ENCODE results near the gene SSX2IP. TPM values are rescaled to one million over a fixed set of nuclear protein-coding genes. Genes with fewer than 3 reads are reported as not detected.
A peak's percentile ranks its signal among the peaks of the same experiment; 100 is the strongest.

Gene SSX2IP
- total and polyA plus RNA-seq, 2 donors (not counting 1 experiment from before 2014, with no cell fraction given), result 13.8 to 41.5 TPM

DNA sequence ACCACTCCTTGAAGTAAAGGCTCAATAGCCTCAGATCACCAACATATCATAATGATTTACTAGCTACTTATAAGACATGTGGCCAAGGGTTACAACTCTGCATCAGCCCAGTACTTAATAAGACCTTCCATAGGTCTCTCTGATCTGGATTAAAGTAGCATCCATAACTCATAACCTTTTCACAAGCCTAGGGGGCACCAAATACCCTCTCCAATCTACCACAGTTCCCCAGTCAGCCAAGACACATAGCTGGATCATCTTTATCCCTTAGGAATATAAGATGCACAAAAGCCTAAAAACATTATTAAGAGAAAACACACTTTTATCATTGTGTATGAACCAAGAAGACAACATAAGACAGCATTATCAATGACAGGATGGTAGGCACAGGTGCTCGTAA lies 22.1 kb downstream of the SSX2IP start:
- no peak overlapping the region for H3K4me3 ChIP-seq (replicated peaks in 1 of 4; ENCODE audit: control extremely low read depth in 1 of 4, insufficient read depth in 1 of 4, low read depth in 3 of 4, low read length in 4 of 4)
- no peak overlapping the region for H2AFZ ChIP-seq (ENCODE audit: low read length)
- H3K4me1 ChIP-seq (ENCODE audit: control insufficient read depth, extremely low read depth, insufficient read depth, low read length), result no peaks in the 10 kb centered on the region
- peaks cover 11% of the 10 kb centered on the region for H3K79me2 ChIP-seq (ENCODE audit: control insufficient read depth, insufficient read depth, low read length)
- H3K9me3 ChIP-seq (ENCODE audit: control insufficient read depth, insufficient read depth, low read depth, low read length), result no peaks in the 10 kb centered on the region
- TF ChIP-seq EZH2 (IDR thresholded peaks at IDR 0.05; ENCODE audit: low read length, missing control alignments), result no peak
- TF ChIP-seq, protein P1, sequence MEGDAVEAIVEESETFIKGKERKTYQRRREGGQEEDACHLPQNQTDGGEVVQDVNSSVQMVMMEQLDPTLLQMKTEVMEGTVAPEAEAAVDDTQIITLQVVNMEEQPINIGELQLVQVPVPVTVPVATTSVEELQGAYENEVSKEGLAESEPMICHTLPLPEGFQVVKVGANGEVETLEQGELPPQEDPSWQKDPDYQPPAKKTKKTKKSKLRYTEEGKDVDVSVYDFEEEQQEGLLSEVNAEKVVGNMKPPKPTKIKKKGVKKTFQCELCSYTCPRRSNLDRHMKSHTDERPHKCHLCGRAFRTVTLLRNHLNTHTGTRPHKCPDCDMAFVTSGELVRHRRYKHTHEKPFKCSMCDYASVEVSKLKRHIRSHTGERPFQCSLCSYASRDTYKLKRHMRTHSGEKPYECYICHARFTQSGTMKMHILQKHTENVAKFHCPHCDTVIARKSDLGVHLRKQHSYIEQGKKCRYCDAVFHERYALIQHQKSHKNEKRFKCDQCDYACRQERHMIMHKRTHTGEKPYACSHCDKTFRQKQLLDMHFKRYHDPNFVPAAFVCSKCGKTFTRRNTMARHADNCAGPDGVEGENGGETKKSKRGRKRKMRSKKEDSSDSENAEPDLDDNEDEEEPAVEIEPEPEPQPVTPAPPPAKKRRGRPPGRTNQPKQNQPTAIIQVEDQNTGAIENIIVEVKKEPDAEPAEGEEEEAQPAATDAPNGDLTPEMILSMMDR (conservative IDR thresholded peaks at IDR 0.05 in 1 of 2, IDR thresholded peaks at IDR 0.05 in 1 of 2; ENCODE audit: low read depth in 1 of 2, low read length in 2 of 2), result peak; percentile 20 to 33
- H3K36me3 ChIP-seq (ENCODE audit: control insufficient read depth, insufficient read depth, low read length), result no peaks in the 10 kb centered on the region
- H4K20me1 ChIP-seq (ENCODE audit: control insufficient read depth, extremely low read depth, insufficient read depth, low read length), result no peaks in the 10 kb centered on the region
- no peaks in the 10 kb centered on the region for H3K27me3 ChIP-seq (ENCODE audit: control insufficient read depth, insufficient read depth, low read length)
- no peak overlapping the region for H3K27ac ChIP-seq (ENCODE audit: insufficient read depth, low read length)
- peak in 1 of 2 donors; percentile 28 for DNase-seq (ENCODE audit: low read depth in 2 of 2)
- H3K4me2 ChIP-seq (ENCODE audit: extremely low read depth, insufficient read depth, low read length), result no peak overlapping the region
- H3K9ac ChIP-seq (ENCODE audit: insufficient read depth, low read length), result no peak overlapping the region

DNA sequence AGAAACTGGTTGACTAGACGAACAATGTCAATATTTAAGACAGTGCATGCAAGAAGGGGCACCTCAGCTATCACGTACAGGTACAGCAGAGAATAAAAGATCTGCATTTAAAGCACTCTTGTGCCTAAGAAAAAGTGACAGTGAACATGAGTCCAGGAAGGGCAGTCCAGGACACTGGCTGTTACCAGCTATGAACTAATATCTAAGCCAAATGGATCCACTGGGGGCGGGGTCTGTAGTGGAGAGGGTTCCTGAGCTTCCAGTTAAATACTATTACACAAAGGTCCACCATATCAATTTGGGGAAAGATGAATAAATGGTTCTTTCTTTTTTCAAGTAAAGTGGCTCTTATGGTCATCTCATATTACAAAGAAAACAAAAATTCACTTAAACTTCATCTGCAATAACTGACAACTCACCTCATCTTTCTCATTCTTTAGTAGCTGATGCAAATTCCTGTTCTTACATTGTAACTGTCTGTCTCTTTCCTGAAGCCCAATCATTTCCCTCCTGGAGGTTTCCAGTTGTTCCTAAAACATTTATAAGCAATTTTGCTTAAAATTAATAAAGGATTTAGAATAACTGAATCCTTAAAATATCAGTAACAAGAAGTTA lies 24.5 kb downstream of the SSX2IP start:
- Histone ChIP-seq H3K4me2 (ENCODE audit: extremely low read depth, insufficient read depth, low read length) (no peak overlapping the region), H3K4me1 (ENCODE audit: control insufficient read depth, extremely low read depth, insufficient read depth, low read length) (no peaks in the 10 kb centered on the region), H3K9ac (ENCODE audit: insufficient read depth, low read length) (no peak overlapping the region), H3K27ac (ENCODE audit: insufficient read depth, low read length) (no peak overlapping the region), H3K79me2 (ENCODE audit: control insufficient read depth, insufficient read depth, low read length) (peaks cover 2% of the 10 kb centered on the region), H4K20me1 (ENCODE audit: control insufficient read depth, extremely low read depth, insufficient read depth, low read length) (no peaks in the 10 kb centered on the region), H3K27me3 (ENCODE audit: control insufficient read depth, insufficient read depth, low read length) (no peaks in the 10 kb centered on the region), H3K36me3 (ENCODE audit: control insufficient read depth, insufficient read depth, low read length) (no peaks in the 10 kb centered on the region), H3K4me3 (replicated peaks in 1 of 4; ENCODE audit: control extremely low read depth in 1 of 4, insufficient read depth in 1 of 4, low read depth in 3 of 4, low read length in 4 of 4) (no peak overlapping the region), H2AFZ (ENCODE audit: low read length) (no peak overlapping the region), H3K9me3 (ENCODE audit: control insufficient read depth, insufficient read depth, low read depth, low read length) (no peaks in the 10 kb centered on the region)
- peak; percentile 33 to 63 for DNase-seq (ENCODE audit: low read depth in 2 of 2)
- TF ChIP-seq EZH2 (IDR thresholded peaks at IDR 0.05; ENCODE audit: low read length, missing control alignments), result no peak
- TF ChIP-seq, protein P1 (conservative IDR thresholded peaks at IDR 0.05 in 1 of 2, IDR thresholded peaks at IDR 0.05 in 1 of 2; ENCODE audit: low read depth in 1 of 2, low read length in 2 of 2), result no peak

DNA sequence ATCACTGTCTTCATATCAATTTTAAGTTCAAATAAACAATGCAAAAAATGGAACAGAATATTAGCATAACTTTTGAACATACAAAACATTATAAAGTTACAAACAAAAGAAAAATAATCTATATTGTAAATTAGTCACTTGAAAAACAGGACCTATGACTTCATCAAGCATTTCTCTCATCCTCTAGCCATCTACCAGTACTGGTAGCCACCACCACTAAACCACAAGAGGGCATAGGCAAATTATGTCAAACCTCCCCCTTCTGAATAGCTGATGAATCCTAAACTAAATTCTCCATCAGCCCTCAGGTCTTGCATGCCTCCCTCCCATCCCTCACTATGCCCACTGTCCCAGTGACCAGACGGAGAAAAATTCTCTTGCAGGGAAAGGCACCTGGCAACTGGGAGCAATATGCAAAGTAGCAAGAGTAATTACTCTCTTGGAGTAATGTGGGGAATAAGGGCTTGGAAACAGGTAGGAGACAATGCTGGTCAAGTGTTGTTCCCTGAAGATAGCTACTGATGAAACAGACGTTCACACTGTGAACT lies 37.1 kb downstream of the SSX2IP start:
- no peak overlapping the region for H3K27ac ChIP-seq (ENCODE audit: insufficient read depth, low read length)
- no peaks in the 10 kb centered on the region for H3K27me3 ChIP-seq (ENCODE audit: control insufficient read depth, insufficient read depth, low read length)
- H3K4me3 ChIP-seq (replicated peaks in 1 of 4; ENCODE audit: control extremely low read depth in 1 of 4, insufficient read depth in 1 of 4, low read depth in 3 of 4, low read length in 4 of 4), result no peak overlapping the region
- H3K4me1 ChIP-seq (ENCODE audit: control insufficient read depth, extremely low read depth, insufficient read depth, low read length), result no peaks in the 10 kb centered on the region
- TF ChIP-seq, protein P1 (conservative IDR thresholded peaks at IDR 0.05 in 1 of 2, IDR thresholded peaks at IDR 0.05 in 1 of 2; ENCODE audit: low read depth in 1 of 2, low read length in 2 of 2), result peak in 1 of 2 donors; percentile 8
- no peak for TF ChIP-seq EZH2 (IDR thresholded peaks at IDR 0.05; ENCODE audit: low read length, missing control alignments)
- peak; percentile 30 to 52 for DNase-seq (ENCODE audit: low read depth in 2 of 2)
- H3K9me3 ChIP-seq (ENCODE audit: control insufficient read depth, insufficient read depth, low read depth, low read length), result no peaks in the 10 kb centered on the region
- H2AFZ ChIP-seq (ENCODE audit: low read length), result no peak overlapping the region
- H4K20me1 ChIP-seq (ENCODE audit: control insufficient read depth, extremely low read depth, insufficient read depth, low read length), result no peaks in the 10 kb centered on the region
- H3K36me3 ChIP-seq (ENCODE audit: control insufficient read depth, insufficient read depth, low read length), result peaks cover 4% of the 10 kb centered on the region
- H3K79me2 ChIP-seq (ENCODE audit: control insufficient read depth, insufficient read depth, low read length), result no peaks in the 10 kb centered on the region
- H3K9ac ChIP-seq (ENCODE audit: insufficient read depth, low read length), result no peak overlapping the region
- no peak overlapping the region for H3K4me2 ChIP-seq (ENCODE audit: extremely low read depth, insufficient read depth, low read length)

All from fibroblast of lung (primary cell).